T-helper 2 cell treated with Interferon-gamma antibody and Interleukin-4, amounts not matched to agents 5 μg/mL and 100 μg/mL, for 36 hours (primary cell): ENCODE data around the gene UQCR11.
A peak's percentile ranks its signal among the peaks of the same experiment; 100 is the strongest.

Experiments used
- DNase-seq: peaks from one replicate; pipeline ENCODE4 v3.0.0; 2021; ENCODE audit warnings: low spot score
- H3K27ac Mint-ChIP-seq: one replicate; pipeline ENCODE4 v1.8.0; 2021; ENCODE audit warnings: mild to moderate bottlenecking, mixed read lengths
- H3K27me3 Mint-ChIP-seq: one replicate; pipeline ENCODE4 v1.8.0; 2021; ENCODE audit warnings: low read depth, mixed read lengths
- H3K36me3 Mint-ChIP-seq: one replicate; pipeline ENCODE4 v1.8.0; 2021; ENCODE audit warnings: low read depth, mixed read lengths
- H3K4me1 Mint-ChIP-seq: one replicate; pipeline ENCODE4 v1.8.0; 2021; ENCODE audit warnings: low read depth, mixed read lengths
- H3K4me3 Mint-ChIP-seq: one replicate; pipeline ENCODE4 v1.8.0; 2022; ENCODE audit warnings: mild to moderate bottlenecking, moderate library complexity, mixed read lengths
- H3K9me3 Mint-ChIP-seq: one replicate; pipeline ENCODE4 v1.8.0; 2021; ENCODE audit warnings: mixed read lengths

The UQCR11 gene

GRCh38 chr19:1605236-1606137, at the start of gene UQCR11:
Gene UQCR11 (minus strand): TSS chr19:1605462. CDS start chr19:1605409, 53 bp downstream.
- Mint-ChIP-seq H3K27me3 (no peaks in the 10 kb centered on the region), H3K9me3 (no peaks in the 10 kb centered on the region), H3K27ac (peak within 1 kb of the TSS; percentile 99), H3K4me1 (peaks cover 24% of the 10 kb centered on the region), H3K4me3 (peak within 1 kb of the TSS; percentile 98), H3K36me3 (peaks cover 14% of the 10 kb centered on the region)
- DNase-seq, result peak; percentile 93

- H3K4me3 Mint-ChIP-seq, result peak overlapping the region; percentile 21
These were observed 49.0 kb upstream of the UQCR11 start for GRCh38 chr19:1654178-1654792.

GRCh38 chr19:1653300-1653628, 48.0 kb upstream of the UQCR11 start:
- H3K27me3 Mint-ChIP-seq, result no peaks in the 10 kb centered on the region
- no peaks in the 10 kb centered on the region for H3K9me3 Mint-ChIP-seq
- DNase-seq, result no peak
- peaks cover 7% of the 10 kb centered on the region for H3K4me1 Mint-ChIP-seq
- peaks cover 7% of the 10 kb centered on the region for H3K36me3 Mint-ChIP-seq
- peak overlapping the region; percentile 80 for H3K4me3 Mint-ChIP-seq
- peak overlapping the region; percentile 86 for H3K27ac Mint-ChIP-seq

More at GRCh38 chr19:1654178-1654792, 49.0 kb upstream of the UQCR11 start:
- Mint-ChIP-seq H3K9me3 (no peaks in the 10 kb centered on the region), H3K36me3 (peaks cover 5% of the 10 kb centered on the region), H3K27ac (peak overlapping the region; percentile 7), H3K4me1 (peaks cover 7% of the 10 kb centered on the region), H3K27me3 (no peaks in the 10 kb centered on the region)
- DNase-seq, result no peak

GRCh38 chr19:1652471-1653299, 47.4 kb upstream of the UQCR11 start, which contains the start of gene TCF3:
Gene TCF3 (minus strand): TSS chr19:1652615. CDS start chr19:1650248, 2,367 bp downstream.
- DNase-seq, result peak; percentile 99
- H3K27me3 Mint-ChIP-seq, result no peaks in the 10 kb centered on the region
- no peaks in the 10 kb centered on the region for H3K9me3 Mint-ChIP-seq
- peaks cover 7% of the 10 kb centered on the region for H3K4me1 Mint-ChIP-seq
- H3K27ac Mint-ChIP-seq, result peak within 1 kb of the TSS; percentile 92
- H3K4me3 Mint-ChIP-seq, result peak within 1 kb of the TSS; percentile 90
- H3K36me3 Mint-ChIP-seq, result peaks cover 7% of the 10 kb centered on the region

GRCh38 chr19:1651568-1652291, 46.5 kb upstream of the UQCR11 start:
- H3K9me3 Mint-ChIP-seq, result no peaks in the 10 kb centered on the region
- H3K27me3 Mint-ChIP-seq, result no peaks in the 10 kb centered on the region
- H3K4me3 Mint-ChIP-seq, result peak overlapping the region; percentile 90
- H3K4me1 Mint-ChIP-seq, result peaks cover 7% of the 10 kb centered on the region
- DNase-seq, result peak; percentile 47
- peaks cover 7% of the 10 kb centered on the region for H3K36me3 Mint-ChIP-seq
- peak overlapping the region; percentile 92 for H3K27ac Mint-ChIP-seq

GRCh38 chr19:1650650-1651567, 45.6 kb upstream of the UQCR11 start:
- peak overlapping the region; percentile 90 for H3K4me3 Mint-ChIP-seq
- H3K9me3 Mint-ChIP-seq, result no peaks in the 10 kb centered on the region
- peaks cover 9% of the 10 kb centered on the region for H3K36me3 Mint-ChIP-seq
- peak overlapping the region; percentile 92 for H3K27ac Mint-ChIP-seq
- H3K27me3 Mint-ChIP-seq, result no peaks in the 10 kb centered on the region
- peaks cover 7% of the 10 kb centered on the region for H3K4me1 Mint-ChIP-seq
- peak; percentile 41 for DNase-seq

GRCh38 chr19:1649706-1650649, 44.7 kb upstream of the UQCR11 start:
- Mint-ChIP-seq H3K36me3 (peaks cover 13% of the 10 kb centered on the region), H3K4me3 (peak overlapping the region; percentile 90), H3K27ac (peak overlapping the region; percentile 88), H3K27me3 (no peaks in the 10 kb centered on the region), H3K4me1 (peaks cover 7% of the 10 kb centered on the region), H3K9me3 (no peaks in the 10 kb centered on the region)
- no peak for DNase-seq

GRCh38 chr19:1648920-1649541, 43.8 kb upstream of the UQCR11 start:
- H3K4me1 Mint-ChIP-seq, result peaks cover 7% of the 10 kb centered on the region
- no peak overlapping the region for H3K4me3 Mint-ChIP-seq
- DNase-seq, result no peak
- no peak overlapping the region for H3K27ac Mint-ChIP-seq
- H3K36me3 Mint-ChIP-seq, result peaks cover 13% of the 10 kb centered on the region
- no peaks in the 10 kb centered on the region for H3K27me3 Mint-ChIP-seq
- H3K9me3 Mint-ChIP-seq, result no peaks in the 10 kb centered on the region

- H3K4me1 Mint-ChIP-seq, result peaks cover 7% of the 10 kb centered on the region
- H3K9me3 Mint-ChIP-seq, result no peaks in the 10 kb centered on the region
- DNase-seq, result no peak
- H3K36me3 Mint-ChIP-seq, result peaks cover 13% of the 10 kb centered on the region
- H3K27ac Mint-ChIP-seq, result no peak overlapping the region
- no peak overlapping the region for H3K4me3 Mint-ChIP-seq
- no peaks in the 10 kb centered on the region for H3K27me3 Mint-ChIP-seq
These were observed 43.2 kb upstream of the UQCR11 start for GRCh38 chr19:1648459-1648849.

- Mint-ChIP-seq H3K4me1 (peaks cover 7% of the 10 kb centered on the region), H3K36me3 (peaks cover 16% of the 10 kb centered on the region), H3K27me3 (no peaks in the 10 kb centered on the region), H3K27ac (no peak overlapping the region), H3K9me3 (no peaks in the 10 kb centered on the region), H3K4me3 (no peak overlapping the region)
- DNase-seq, result no peak
These were observed 42.5 kb upstream of the UQCR11 start for GRCh38 chr19:1647501-1648458.
